ENCODE measurements around the gene NLRX1. TPM values are rescaled to one million over a fixed set of nuclear protein-coding genes. Genes with fewer than 3 reads are reported as not detected.

The NLRX1 gene
- total and polyA plus RNA-seq, 10 of the 15 experiments (the other 5 are each of a cell fraction or from before 2014, with no cell fraction given) = 0.85 to 18.5 (median 10.0) TPM

- no peak for FAIRE-seq
- no peaks in the 10 kb centered on the region for H3K79me2 ChIP-seq (ENCODE audit: control insufficient read depth, insufficient read depth, low read length)
- H3K9ac ChIP-seq (ENCODE audit: control insufficient read depth, insufficient read depth, low read length) = no peak overlapping the region
- H3K4me3 ChIP-seq = no peak overlapping the region
- POLR2A ChIA-PET = interaction anchor here (0.6 kb wide), 1 partner anchor 20 kb away, joined by 7 read pairs; no protein-coding TSS in a partner anchor
- TF ChIP-seq NFIC (IDR thresholded peaks at IDR 0.05; ENCODE audit: low read depth, low read length) (no peak), ZNF622 (IDR thresholded peaks at IDR 0.05) (no peak), CHD1 (IDR thresholded peaks at IDR 0.05; ENCODE audit: low read depth, low read length) (no peak), ZNF592 (IDR thresholded peaks at IDR 0.05) (no peak), PAX8 (IDR thresholded peaks at IDR 0.05) (no peak), LARP7 (IDR thresholded peaks at IDR 0.05) (no peak), ZBTB33 (IDR thresholded peaks at IDR 0.05) (no peak), ELK1 (IDR thresholded peaks at IDR 0.05; ENCODE audit: low read depth, low read length) (no peak), BCL11A (IDR thresholded peaks at IDR 0.05; ENCODE audit: low read depth, low read length) (no peak), GATAD2B (conservative IDR thresholded peaks at IDR 0.05; ENCODE audit: low read depth) (no peak), CEBPB (IDR thresholded peaks at IDR 0.05; ENCODE audit: borderline replicate concordance in 1 of 2, low read depth in 2 of 2, low read length in 2 of 2) (no peak), MAX (IDR thresholded peaks at IDR 0.05; ENCODE audit: low read depth, low read length) (no peak)
- H3K36me3 ChIP-seq (ENCODE audit: control insufficient read depth in 2 of 2, insufficient read depth in 2 of 2, low read length in 1 of 2) = no peaks in the 10 kb centered on the region
- WGBS (ENCODE audit: insufficient coverage, insufficient replicate concordance, low lambda C conversion rate, missing lambda C conversion rate) = 40% methylated on average over 26 of the region's 33 CpGs
- no peaks in the 10 kb centered on the region for H3K9me3 ChIP-seq (replicated peaks; ENCODE audit: control insufficient read depth, insufficient read depth, low read length)
- DNase-seq (ENCODE audit: low read depth, low spot score) = no peak
- H3K27ac ChIP-seq (ENCODE audit: control insufficient read depth, insufficient read depth) = no peak overlapping the region
- intact Hi-C loops (cut with micrococcal nuclease; ENCODE audit: unreplicated experiment) = loop anchor here (5.0 kb wide), 2 partner anchors 47 to 172 kb away; no protein-coding TSS in a partner anchor
- in situ Hi-C loops (cut with MboI) = no loop called here
- BruUV-seq (replicated peaks) = no TSS peak
- H2AFZ ChIP-seq (ENCODE audit: control insufficient read depth, low read depth, low read length) = no peak overlapping the region
- SMC1A ChIA-PET (ENCODE audit: uncharacterized antibody, unreplicated experiment) = no interaction called here
- peaks cover 12 to 17% of the 10 kb centered on the region in 2 experiments; a peak in 3 of 4 replicates for H3K27me3 ChIP-seq (replicated peaks in 1 of 2; ENCODE audit: control insufficient read depth in 2 of 2, insufficient read depth in 2 of 2, low read length in 1 of 2)
- RAD21 ChIA-PET (ENCODE audit: unreplicated experiment) = no interaction called here
- H3K4me1 ChIP-seq (ENCODE audit: control insufficient read depth, insufficient read depth, low read length) = no peaks in the 10 kb centered on the region
- CTCF ChIA-PET = interaction anchor here (0.5 kb wide), 1 partner anchor 41 kb away, joined by 3 read pairs; no protein-coding TSS in a partner anchor
- no peaks in the 10 kb centered on the region for H4K20me1 ChIP-seq (ENCODE audit: control insufficient read depth, insufficient read depth)
- no peak for ATAC-seq
- H3K4me2 ChIP-seq (ENCODE audit: control insufficient read depth, insufficient read depth) = no peak overlapping the region
Observed at GRCh38 chr11:119149786-119150275, 18.7 kb upstream of the NLRX1 start.

Measured in GM12878 (cell line).